ENCODE results near the gene SGK2.
A peak's percentile ranks its signal among the peaks of the same experiment; 100 is the strongest.

The SGK2 gene

GRCh38 chr20:43558412-43559146, at the start of gene SGK2:
TSS of gene SGK2 (plus strand) at chr20:43559027. CDS start at chr20:43566496, 7,469 bp downstream.
- DNase-seq (ENCODE audit: low spot score): peak; percentile 29

- no peak for DNase-seq (ENCODE audit: low spot score)
Observed at GRCh38 chr20:43511879-43512278, 46.9 kb upstream of the SGK2 start.

- no peak for DNase-seq (ENCODE audit: low spot score)
Observed at GRCh38 chr20:43513372-43513930, 45.4 kb upstream of the SGK2 start.

GRCh38 chr20:43513931-43514647, 44.7 kb upstream of the SGK2 start:
- DNase-seq (ENCODE audit: low spot score): peak; percentile 96

GRCh38 chr20:43514648-43514999, 44.2 kb upstream of the SGK2 start:
- DNase-seq (ENCODE audit: low spot score): no peak

GRCh38 chr20:43515628-43516027, 43.2 kb upstream of the SGK2 start:
- DNase-seq (ENCODE audit: low spot score): no peak

- DNase-seq (ENCODE audit: low spot score): no peak
Observed at GRCh38 chr20:43516251-43516824, 42.5 kb upstream of the SGK2 start.

- DNase-seq (ENCODE audit: low spot score): no peak
Observed at GRCh38 chr20:43520074-43520630, 38.7 kb upstream of the SGK2 start.

GRCh38 chr20:43525021-43525420, 33.8 kb upstream of the SGK2 start:
- DNase-seq (ENCODE audit: low spot score): no peak

- no peak for DNase-seq (ENCODE audit: low spot score)
Observed at GRCh38 chr20:43528258-43528875, 30.5 kb upstream of the SGK2 start.

GRCh38 chr20:43529051-43529450, 29.8 kb upstream of the SGK2 start:
- DNase-seq (ENCODE audit: low spot score): no peak

GRCh38 chr20:43529457-43530153, 29.2 kb upstream of the SGK2 start:
- no peak for DNase-seq (ENCODE audit: low spot score)

GRCh38 chr20:43530321-43531090, 28.3 kb upstream of the SGK2 start:
- no peak for DNase-seq (ENCODE audit: low spot score)

- no peak for DNase-seq (ENCODE audit: low spot score)
Observed at GRCh38 chr20:43531091-43531443, 27.8 kb upstream of the SGK2 start.

GRCh38 chr20:43532416-43533055, 26.3 kb upstream of the SGK2 start:
- DNase-seq (ENCODE audit: low spot score): no peak

GRCh38 chr20:43533060-43533459, 25.8 kb upstream of the SGK2 start:
- peak; percentile 34 for DNase-seq (ENCODE audit: low spot score)

- DNase-seq (ENCODE audit: low spot score): no peak
Observed at GRCh38 chr20:43534016-43534415, 24.8 kb upstream of the SGK2 start.

- no peak for DNase-seq (ENCODE audit: low spot score)
Observed at GRCh38 chr20:43534791-43535350, 24.0 kb upstream of the SGK2 start.

- no peak for DNase-seq (ENCODE audit: low spot score)
Observed at GRCh38 chr20:43535370-43536004, 23.3 kb upstream of the SGK2 start.

Data from hepatic stellate cell (primary cell).